Astrocyte of the cerebellum (primary cell): ENCODE data around the gene SIDT1.

ENCODE experiments used
- DNase-seq: peaks from one replicate; pipeline ENCODE4 v3.0.0-alpha.2; 2011; ENCODE audit warnings: low read depth
- H3K4me3 ChIP-seq: 2 replicates; pipeline ENCODE4 v1.5.1; 2011; ENCODE audit warnings: mild to moderate bottlenecking, low read depth, low read length, moderate library complexity
- CTCF ChIP-seq: IDR thresholded peaks from 2 replicates; pipeline ENCODE4 v1.5.1; 2012; ENCODE audit warnings: low read length, low read depth, moderate library complexity, mild to moderate bottlenecking; ENCODE audit errors: missing control alignments
- in situ Hi-C: cut with HindIII; loops from 2 replicates; pipeline ENCODE4 v1.10.0; 2017; ENCODE audit warnings: low sequenced_read_pairs

SIDT1 gene

GRCh38 chr3:113575206-113575605, 42.9 kb downstream of the SIDT1 start:
- in situ Hi-C loops: no loop called here
- H3K4me3 ChIP-seq: no peak overlapping the region
- DNase-seq: no peak
- TF ChIP-seq CTCF: no peak

- no peak overlapping the region for H3K4me3 ChIP-seq
- DNase-seq: no peak
- in situ Hi-C loops: no loop called here
- TF ChIP-seq CTCF: no peak
These were observed 52.9 kb downstream of the SIDT1 start for GRCh38 chr3:113585228-113585627.

GRCh38 chr3:113585720-113586119, 53.4 kb downstream of the SIDT1 start:
- in situ Hi-C loops: no loop called here
- DNase-seq: no peak
- H3K4me3 ChIP-seq: no peak overlapping the region
- no peak for TF ChIP-seq CTCF

- DNase-seq: no peak
- in situ Hi-C loops: no loop called here
- TF ChIP-seq CTCF: no peak
- no peak overlapping the region for H3K4me3 ChIP-seq
These were observed 56.5 kb downstream of the SIDT1 start for GRCh38 chr3:113588806-113589205.

- no peak overlapping the region for H3K4me3 ChIP-seq
- in situ Hi-C loops: no loop called here
- no peak for TF ChIP-seq CTCF
- no peak for DNase-seq
These were observed 57.6 kb downstream of the SIDT1 start for GRCh38 chr3:113589971-113590370.

GRCh38 chr3:113590983-113591382, 58.6 kb downstream of the SIDT1 start:
- no peak for TF ChIP-seq CTCF
- DNase-seq: no peak
- H3K4me3 ChIP-seq: no peak overlapping the region
- in situ Hi-C loops: no loop called here

GRCh38 chr3:113594066-113594465, 61.7 kb downstream of the SIDT1 start:
- in situ Hi-C loops: no loop called here
- no peak for TF ChIP-seq CTCF
- DNase-seq: no peak
- H3K4me3 ChIP-seq: no peak overlapping the region
